IMR-90 (cell line): ENCODE measurements around the gene CCL14. TPM values are rescaled to one million over a fixed set of nuclear protein-coding genes. Genes with fewer than 3 reads are reported as not detected.

Experiments
- ATAC-seq: fragments of 200-7000 bp; cut with Tn5 transposase; 2 replicates; pipeline ENCODE4 v1.9.1; 2020; ENCODE audit warnings: low read depth, mild to moderate bottlenecking, moderate library complexity
- BruUV-seq: library from RNA; stranded (reverse); fragments of 400-500 nt; replicated peaks from 2 replicates; lab custom pipeline; 2021; lab: Mats Ljungman, UMichigan
- CTCF ChIA-PET: fragments of 300-600 bp; formaldehyde crosslinking; extraction: SDS; loops from one replicate; lab custom pipeline; 2021; ENCODE audit warnings: antibody characterized with exemption; lab: Yijun Ruan, JAX
- POLR2A ChIA-PET: fragments of 300-600 bp; sonication (Branson Sonifier 250); formaldehyde crosslinking; loops from one replicate; lab custom pipeline; 2022; ENCODE audit warnings: antibody characterized with exemption; ENCODE audit not compliant: unreplicated experiment; lab: Charles Lee
- DNase-seq: peaks from one replicate; pipeline ENCODE4 v3.0.0; 2013
- H2AFZ ChIP-seq: replicated peaks from 2 replicates; pipeline ENCODE3; 2013; ENCODE audit warnings: low read length, mild to moderate bottlenecking; ENCODE audit not compliant: poor library complexity
- H2AK5ac ChIP-seq: 2 replicates; pipeline ENCODE4 v1.6.1; 2013; ENCODE audit warnings: low read depth, low read length, inconsistent platforms
- H2AK9ac ChIP-seq: replicated peaks from 2 replicates; pipeline ENCODE3; 2013; ENCODE audit warnings: mild to moderate bottlenecking, low read depth, low read length, moderate library complexity; ENCODE audit not compliant: poor library complexity
- H2BK120ac ChIP-seq: 2 replicates; pipeline ENCODE4 v1.6.1; 2013; ENCODE audit warnings: low read depth, low read length, inconsistent platforms
- H2BK15ac ChIP-seq: 3 replicates; pipeline ENCODE4 v1.6.1; 2013; ENCODE audit warnings: low read depth, low read length, inconsistent platforms
- H2BK20ac ChIP-seq: 2 replicates; pipeline ENCODE4 v1.6.1; 2013; ENCODE audit warnings: low read depth, mild to moderate bottlenecking, inconsistent platforms, low read length, moderate library complexity
- H2BK5ac ChIP-seq: 2 replicates; pipeline ENCODE4 v1.6.1; 2013; ENCODE audit warnings: mild to moderate bottlenecking, low read depth, low read length, inconsistent platforms; ENCODE audit not compliant: poor library complexity, severe bottlenecking
- H3K14ac ChIP-seq: replicated peaks from 2 replicates; pipeline ENCODE4 v1.6.1; 2013; ENCODE audit warnings: low read depth, low read length, inconsistent platforms
- H3K18ac ChIP-seq: 2 replicates; pipeline ENCODE4 v1.6.1; 2013; ENCODE audit warnings: low read depth, low read length, control low read depth
- H3K23ac ChIP-seq: 2 replicates; pipeline ENCODE4 v1.6.1; 2013; ENCODE audit warnings: low read depth, low read length, inconsistent platforms
- H3K27ac ChIP-seq: 2 replicates; pipeline ENCODE4 v1.5.1; 2013; ENCODE audit warnings: mild to moderate bottlenecking, control low read depth, low read length; ENCODE audit not compliant: insufficient read depth
- H3K27me3 ChIP-seq: 2 replicates; pipeline ENCODE4 v1.6.1; 2013; ENCODE audit warnings: low read length; ENCODE audit not compliant: control insufficient read depth, insufficient read depth
- H3K36me3 ChIP-seq: 2 replicates; pipeline ENCODE4 v1.6.1; 2013; ENCODE audit warnings: low read length, mixed read lengths; ENCODE audit not compliant: control insufficient read depth, insufficient read depth
- H3K4ac ChIP-seq: 2 replicates; pipeline ENCODE4 v1.6.1; 2013; ENCODE audit warnings: low read depth, low read length, inconsistent platforms
- H3K4me1 ChIP-seq: 2 replicates; pipeline ENCODE4 v1.6.1; 2013; ENCODE audit warnings: low read length, mixed read lengths; ENCODE audit not compliant: control insufficient read depth, insufficient read depth
- H3K4me2 ChIP-seq: 2 replicates; pipeline ENCODE4 v1.6.1; 2013; ENCODE audit warnings: low read depth, mild to moderate bottlenecking, control low read depth, low read length, moderate library complexity
- H3K4me3 ChIP-seq: 2 replicates; pipeline ENCODE4 v1.5.1; 2013; ENCODE audit warnings: low read depth, mild to moderate bottlenecking, control low read depth, low read length, moderate library complexity; ENCODE audit not compliant: insufficient read depth
- H3K56ac ChIP-seq: 2 replicates; pipeline ENCODE4 v1.6.1; 2013; ENCODE audit warnings: low read length, inconsistent platforms; ENCODE audit not compliant: insufficient read depth; ENCODE audit errors: extremely low read depth
- H3K79me1 ChIP-seq, 2 experiments: 2 replicates each; pipeline ENCODE4 v1.6.1; 2013; ENCODE audit warnings: low read length in 2 of 2, inconsistent platforms in 1 of 2, low read depth in 1 of 2
- H3K9ac ChIP-seq: 2 replicates; pipeline ENCODE4 v1.6.1; 2013; ENCODE audit warnings: low read depth, low read length, control low read depth
- H3K9me1 ChIP-seq: 2 replicates; pipeline ENCODE4 v1.6.1; 2013; ENCODE audit warnings: low read length, inconsistent platforms; ENCODE audit not compliant: insufficient read depth
- H3K9me3 ChIP-seq: 2 replicates; pipeline ENCODE4 v1.6.1; 2013; ENCODE audit warnings: low read length; ENCODE audit not compliant: control insufficient read depth, insufficient read depth
- H4K20me1 ChIP-seq: 2 replicates; pipeline ENCODE4 v1.6.1; 2013; ENCODE audit warnings: low read length, inconsistent platforms; ENCODE audit not compliant: insufficient read depth
- H4K5ac ChIP-seq: 2 replicates; pipeline ENCODE4 v1.6.1; 2013; ENCODE audit warnings: mild to moderate bottlenecking, low read depth, low read length, control low read depth
- H4K8ac ChIP-seq, 2 experiments: 2 replicates each; pipeline ENCODE4 v1.6.1; 2013; ENCODE audit warnings: low read depth in 2 of 2, low read length in 2 of 2, control low read depth in 1 of 2, inconsistent platforms in 1 of 2
- H4K91ac ChIP-seq: 2 replicates; pipeline ENCODE4 v1.6.1; 2013; ENCODE audit warnings: low read depth, low read length, inconsistent platforms; ENCODE audit not compliant: insufficient read depth
- CHD1 ChIP-seq: IDR thresholded peaks from 2 replicates; pipeline ENCODE4 v1.6.1; 2012; ENCODE audit warnings: low read depth, low read length, improper control_type of control experiment
- MAZ ChIP-seq: IDR thresholded peaks from 2 replicates; pipeline ENCODE4 v1.6.1; 2012; ENCODE audit warnings: low read depth, mild to moderate bottlenecking, low read length, improper control_type of control experiment, moderate library complexity, borderline replicate concordance
- MXI1 ChIP-seq: IDR thresholded peaks from 2 replicates; pipeline ENCODE4 v1.6.1; 2012; ENCODE audit warnings: low read depth, mild to moderate bottlenecking, low read length, moderate library complexity, borderline replicate concordance
- RFX5 ChIP-seq: IDR thresholded peaks from 2 replicates; pipeline ENCODE4 v1.8.0; 2012; ENCODE audit warnings: low read depth, mild to moderate bottlenecking, low read length, moderate library complexity
- WGBS, 2 experiments: methylation state at CpG; one replicate each; pipeline versions ENCODE4 v1.1.5 to v1.1.7; 2013; ENCODE audit warnings: missing lambda C conversion rate in 2 of 2; ENCODE audit not compliant: insufficient read length in 1 of 2; ENCODE audit errors: extremely low coverage in 2 of 2; 5-methylcytosine and 5-hydroxymethylcytosine counted together
- dilution Hi-C: fragments of 300-500 bp; cut with HindIII; formaldehyde crosslinking; loops from one replicate; pipeline ENCODE4 v1.14.3; 2018; ENCODE audit warnings: low sequenced_read_pairs; ENCODE audit not compliant: unreplicated experiment
- in situ Hi-C: fragments of 300-500 bp; cut with MboI; formaldehyde crosslinking; loops from 3 replicates; pipeline ENCODE4 v1.14.3; 2019; ENCODE audit warnings: low sequenced_read_pairs, inconsistent platforms, mixed read lengths
- intact Hi-C: fragments of 100-400 bp; cut with micrococcal nuclease; formaldehyde crosslinking; loops from 2 replicates; pipeline ENCODE4 v1.10.0; 2022
- polyA plus RNA-seq, 3 experiments: library from polyadenylated mRNA; depleted of rRNA; stranded (reverse); fragments of >200 nt; gene quantifications; 2 replicates each; pipeline ENCODE4 v1.2.3, GENCODE V29; 2012; ENCODE audit warnings: low replicate concordance in 1 of 3
- total RNA-seq: library from RNA; depleted of rRNA; stranded (reverse); fragments of >200 nt; gene quantifications from 2 replicates; pipeline ENCODE4 v1.2.3, GENCODE V29; 2012

Gene CCL14
- total and polyA plus RNA-seq, 2 of the 4 experiments (the other 2 are of a cell fraction) = not detected

- H4K5ac ChIP-seq = no peak overlapping the region
- H2BK5ac ChIP-seq = no peak overlapping the region
- no peak overlapping the region for H3K4ac ChIP-seq
- in situ Hi-C loops (no loop called here), intact Hi-C loops (no loop called here), dilution Hi-C loops (no loop called here)
- H3K56ac ChIP-seq = no peak overlapping the region
- H3K23ac ChIP-seq = no peak overlapping the region
- no peak for TF ChIP-seq MXI1
- TF ChIP-seq CHD1 = no peak
- no peak for TF ChIP-seq MAZ
- TF ChIP-seq RFX5 = no peak
- DNase-seq = no peak
- POLR2A ChIA-PET = no interaction called here
- H2BK20ac ChIP-seq = no peak overlapping the region
- H3K36me3 ChIP-seq = no peaks in the 10 kb centered on the region
- H4K91ac ChIP-seq = no peak overlapping the region
- no peaks in the 10 kb centered on the region for H3K27me3 ChIP-seq
- H3K9me1 ChIP-seq = no peaks in the 10 kb centered on the region
- H2BK15ac ChIP-seq = no peak overlapping the region
- no peak overlapping the region for H3K18ac ChIP-seq
- no TSS peak for BruUV-seq
- no peak overlapping the region for H3K4me2 ChIP-seq
- H3K79me1 ChIP-seq = no peaks in the 10 kb centered on the region
- H3K9ac ChIP-seq = no peak overlapping the region
- WGBS, 2 experiments = no CpG with 5 or more reads among the region's 1 CpG
- ATAC-seq = no peak
- no peak overlapping the region for H3K27ac ChIP-seq
- H2AFZ ChIP-seq = no peak overlapping the region
- no peaks in the 10 kb centered on the region for H4K20me1 ChIP-seq
- H3K9me3 ChIP-seq = no peaks in the 10 kb centered on the region
- no peak overlapping the region for H2BK120ac ChIP-seq
- H3K4me1 ChIP-seq = no peaks in the 10 kb centered on the region
- no peak overlapping the region for H4K8ac ChIP-seq
- CTCF ChIA-PET = no interaction called here
- no peak overlapping the region for H2AK5ac ChIP-seq
- no peak overlapping the region for H2AK9ac ChIP-seq
- H3K4me3 ChIP-seq = no peak overlapping the region
- H3K14ac ChIP-seq = no peak overlapping the region
These were observed 44.4 kb upstream of the CCL14 start for GRCh38 chr17:36030956-36031355.
